GM18907 (cell line): Measurements from ENCODE around the gene SETD1B.
A peak's percentile ranks its signal among the peaks of the same experiment; 100 is the strongest.

Source experiments
- ATAC-seq: cut with Tn5 transposase; IDR thresholded peaks from one replicate; pipeline ENCODE4 v1.9.1; 2021; ENCODE audit warnings: mild to moderate bottlenecking, moderate library complexity; ENCODE audit not compliant: unreplicated experiment

The SETD1B gene

DNA sequence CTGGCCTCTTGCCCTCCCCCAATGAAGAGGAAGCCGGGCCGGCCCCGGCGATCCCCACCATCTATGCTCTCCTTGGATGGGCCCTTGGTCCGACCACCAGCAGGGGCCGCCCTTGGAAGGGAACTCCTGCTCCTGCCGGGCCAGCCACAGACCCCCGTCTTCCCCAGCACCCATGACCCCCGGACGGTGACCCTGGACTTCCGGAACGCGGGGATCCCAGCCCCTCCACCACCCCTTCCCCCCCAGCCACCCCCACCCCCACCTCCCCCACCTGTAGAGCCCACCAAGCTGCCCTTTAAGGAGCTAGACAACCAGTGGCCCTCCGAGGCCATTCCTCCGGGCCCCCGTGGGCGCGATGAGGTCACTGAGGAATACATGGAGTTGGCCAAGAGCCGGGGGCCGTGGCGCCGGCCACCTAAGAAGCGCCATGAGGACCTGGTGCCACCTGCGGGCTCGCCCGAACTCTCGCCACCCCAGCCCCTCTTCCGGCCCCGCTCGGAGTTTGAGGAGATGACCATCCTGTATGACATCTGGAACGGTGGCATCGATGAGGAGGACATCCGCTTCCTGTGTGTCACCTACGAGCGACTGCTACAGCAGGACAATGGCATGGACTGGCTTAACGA, 19.4 kb downstream of the SETD1B start:
- no peak for ATAC-seq

DNA sequence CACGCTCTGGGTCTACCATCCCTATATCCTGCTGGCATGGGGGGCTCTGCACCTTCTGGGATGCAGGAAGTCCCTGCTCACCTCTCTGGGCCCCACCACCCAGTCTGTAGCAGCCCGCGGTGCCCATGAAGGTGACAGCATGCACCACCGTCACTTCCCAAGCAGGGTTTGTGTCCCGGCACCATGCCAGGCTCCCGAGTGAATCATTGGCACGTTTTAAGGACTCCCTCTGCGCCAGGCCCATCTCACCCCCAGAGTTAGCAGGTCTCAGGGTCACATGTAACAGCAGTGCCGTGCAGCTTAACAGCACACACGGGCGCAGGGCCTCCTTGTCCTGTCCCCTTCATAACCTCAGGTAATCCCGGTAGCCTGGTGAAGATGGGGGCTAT, 19.9 kb downstream of the SETD1B start:
- no peak for ATAC-seq

DNA sequence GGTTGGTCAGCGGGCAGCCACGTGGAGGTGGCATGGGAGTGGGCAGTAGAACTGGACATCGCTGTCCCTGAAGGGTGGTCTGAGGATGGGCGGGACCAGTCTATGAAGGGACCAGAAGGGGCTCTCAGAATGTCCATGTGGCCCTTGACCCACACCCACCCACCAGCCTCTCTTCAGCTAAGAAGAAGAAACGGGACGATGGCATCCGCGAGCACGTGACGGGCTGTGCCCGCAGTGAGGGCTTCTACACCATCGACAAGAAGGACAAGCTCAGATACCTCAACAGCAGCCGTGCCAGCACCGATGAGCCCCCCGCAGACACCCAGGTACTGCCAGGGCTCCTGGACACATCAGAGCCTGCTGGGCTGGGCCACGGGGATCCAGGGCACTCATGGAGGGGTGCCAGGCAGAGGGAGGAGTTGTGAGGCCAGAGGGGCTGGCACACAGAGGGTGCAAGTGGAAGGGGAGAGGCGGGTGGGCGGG, 21.3 kb downstream of the SETD1B start:
- ATAC-seq: no peak

DNA sequence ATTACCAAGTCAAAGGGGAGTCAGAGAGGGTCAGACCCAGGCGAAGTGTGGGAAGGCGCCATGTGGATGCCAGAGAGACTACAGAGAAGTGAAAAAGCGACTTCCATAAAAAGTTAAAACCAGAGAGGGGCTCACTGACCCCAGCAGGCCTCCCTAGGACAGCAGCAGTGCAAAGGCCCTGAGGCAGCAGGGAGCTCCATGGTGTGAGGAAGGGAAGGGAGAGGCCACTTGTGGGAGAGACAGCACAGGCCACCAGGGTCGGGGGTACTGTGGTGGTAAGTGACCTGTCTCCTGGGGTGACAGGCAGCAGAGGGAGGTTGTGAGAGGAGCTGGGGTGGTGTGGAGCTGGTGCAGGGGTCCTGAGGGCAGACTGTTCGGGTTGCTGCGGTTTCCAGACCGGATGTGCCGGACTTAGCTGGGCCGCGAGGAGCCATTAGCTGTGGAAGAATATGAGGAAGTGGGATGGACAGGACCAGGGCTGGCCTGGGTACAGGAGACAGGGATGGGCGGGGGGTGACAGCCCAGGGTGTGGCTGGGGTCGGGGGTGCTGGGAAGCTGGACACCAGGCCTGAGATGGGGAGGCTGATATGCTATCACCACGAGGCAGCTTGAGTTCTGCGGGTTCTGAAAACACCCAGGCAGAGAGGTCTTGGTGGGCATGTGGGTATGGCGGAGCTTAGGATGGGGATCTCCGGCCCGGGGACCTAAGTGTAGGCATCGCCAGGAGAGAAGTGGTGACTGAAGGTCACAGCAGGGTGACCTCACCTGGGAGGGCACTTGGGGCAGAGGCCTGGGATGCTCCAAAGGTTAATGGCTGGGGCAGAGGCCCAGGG, 22.7 kb downstream of the SETD1B start:
- no peak for ATAC-seq

DNA sequence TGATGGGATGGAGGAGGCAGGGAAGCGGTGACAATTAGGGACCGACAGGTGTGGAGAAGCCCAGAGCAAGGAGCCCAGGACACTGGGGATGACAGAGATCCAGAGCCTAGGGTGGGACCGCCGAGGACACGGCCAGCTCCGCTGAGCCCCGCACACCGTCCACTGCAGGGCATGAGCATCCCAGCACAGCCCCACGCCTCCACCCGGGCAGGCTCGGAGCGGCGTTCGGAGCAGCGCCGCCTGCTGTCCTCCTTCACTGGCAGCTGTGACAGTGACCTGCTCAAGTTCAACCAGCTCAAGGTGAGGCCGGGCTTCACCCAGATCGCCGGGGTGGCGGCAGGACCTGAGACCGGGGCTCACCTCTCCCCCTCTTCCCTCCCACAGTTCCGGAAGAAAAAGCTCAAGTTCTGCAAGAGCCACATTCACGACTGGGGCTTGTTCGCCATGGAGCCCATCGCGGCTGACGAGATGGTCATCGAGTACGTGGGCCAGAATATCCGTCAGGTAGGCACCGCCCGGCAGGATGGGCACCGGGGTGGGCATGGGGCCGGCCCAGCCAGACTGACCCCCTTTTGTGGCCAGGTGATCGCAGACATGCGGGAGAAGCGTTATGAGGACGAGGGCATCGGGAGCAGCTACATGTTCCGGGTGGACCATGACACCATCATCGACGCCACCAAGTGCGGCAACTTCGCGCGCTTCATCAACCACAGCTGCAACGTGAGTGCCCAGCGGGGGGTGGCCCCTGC, 23.7 kb downstream of the SETD1B start:
- ATAC-seq: no peak

DNA sequence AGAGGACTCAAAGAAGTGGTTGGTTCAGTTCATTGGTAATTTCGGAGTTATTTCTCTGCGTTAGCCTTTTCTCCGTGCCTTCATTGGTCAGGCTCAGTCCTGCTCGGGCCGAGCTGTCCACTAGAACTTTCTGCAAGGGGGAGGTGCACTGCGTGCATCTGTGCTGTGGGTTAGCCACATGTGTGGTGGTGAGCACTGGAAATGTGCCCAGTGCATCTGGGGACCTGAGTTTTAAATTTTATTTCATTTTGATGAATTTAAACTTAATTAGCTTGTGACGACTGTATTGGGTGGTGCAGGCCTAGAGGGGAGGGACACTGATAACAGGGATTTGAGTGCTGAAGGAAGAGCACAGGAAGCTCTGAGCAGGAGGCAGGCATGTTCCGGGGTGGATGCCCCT, 24.5 kb downstream of the SETD1B start:
- no peak for ATAC-seq

DNA sequence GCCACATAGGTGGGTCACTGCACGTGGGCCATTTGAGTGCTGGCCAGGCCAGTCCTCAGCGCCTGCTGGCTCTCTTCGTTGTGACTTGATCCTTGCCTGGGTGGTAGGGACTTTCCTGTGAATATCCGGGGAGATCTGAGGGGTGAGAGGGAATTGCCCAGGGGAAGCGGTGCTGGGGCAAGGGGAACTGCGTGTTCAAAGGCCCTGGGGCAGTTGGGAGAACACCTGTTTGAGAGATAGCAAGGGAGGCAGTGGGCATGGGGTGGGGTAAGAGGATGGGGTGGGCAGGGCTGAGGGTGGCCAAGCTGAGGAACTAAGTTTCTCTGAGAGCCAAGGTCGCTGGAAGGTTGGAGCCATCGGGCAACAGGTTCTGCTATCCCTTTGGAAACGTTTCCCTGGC, 25.0 kb downstream of the SETD1B start:
- ATAC-seq: no peak

DNA sequence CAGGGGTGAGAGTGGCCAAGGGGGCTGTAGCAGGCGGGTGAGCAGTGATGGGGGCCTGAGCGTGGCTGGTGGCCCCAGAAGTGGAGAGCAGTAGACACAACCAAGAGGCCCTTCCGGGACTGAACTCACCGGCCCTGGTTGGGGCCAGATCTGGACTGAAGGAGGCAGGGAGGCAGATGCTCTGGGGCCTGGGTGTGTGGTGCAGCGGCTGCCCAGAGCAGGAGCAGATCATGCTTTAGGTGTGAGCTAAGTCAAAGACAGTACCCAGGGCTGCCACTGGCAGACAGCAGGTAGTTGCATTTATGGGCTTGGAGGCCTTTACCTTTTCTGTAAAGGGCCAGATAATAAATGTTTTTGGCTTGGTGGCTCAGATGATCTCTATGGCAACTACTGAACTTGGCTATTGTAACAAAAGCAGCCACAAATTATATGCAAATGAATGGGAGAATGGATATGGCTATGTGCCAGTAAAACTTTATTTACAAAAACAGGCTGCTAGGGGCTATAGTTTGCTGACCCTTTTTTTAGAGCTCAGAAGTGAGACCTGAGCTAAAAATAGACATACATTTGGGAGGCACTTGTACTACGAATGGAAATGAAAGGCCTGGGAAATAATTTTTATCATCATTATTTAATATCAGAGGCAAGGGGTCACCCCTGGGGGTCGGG, 25.6 kb downstream of the SETD1B start:
- ATAC-seq: no peak

DNA sequence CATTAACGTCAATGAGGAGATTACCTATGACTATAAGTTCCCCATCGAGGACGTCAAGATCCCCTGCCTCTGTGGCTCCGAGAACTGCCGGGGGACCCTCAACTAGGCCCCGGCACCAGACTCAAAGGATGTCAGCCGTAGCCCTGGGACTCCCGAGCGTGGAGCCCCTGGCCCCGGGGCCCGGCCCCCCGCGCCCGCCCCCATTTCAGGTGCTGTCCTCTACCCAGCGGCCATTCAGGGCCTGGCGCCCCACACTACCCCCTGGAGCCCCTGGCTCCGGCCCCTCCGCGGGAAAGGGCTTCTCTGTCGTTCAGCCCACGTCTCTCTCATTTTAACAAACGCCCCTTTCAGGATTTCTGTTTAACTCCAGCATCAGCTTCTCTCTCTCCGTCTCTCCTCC, 26.3 kb downstream of the SETD1B start:
- no peak for ATAC-seq

DNA sequence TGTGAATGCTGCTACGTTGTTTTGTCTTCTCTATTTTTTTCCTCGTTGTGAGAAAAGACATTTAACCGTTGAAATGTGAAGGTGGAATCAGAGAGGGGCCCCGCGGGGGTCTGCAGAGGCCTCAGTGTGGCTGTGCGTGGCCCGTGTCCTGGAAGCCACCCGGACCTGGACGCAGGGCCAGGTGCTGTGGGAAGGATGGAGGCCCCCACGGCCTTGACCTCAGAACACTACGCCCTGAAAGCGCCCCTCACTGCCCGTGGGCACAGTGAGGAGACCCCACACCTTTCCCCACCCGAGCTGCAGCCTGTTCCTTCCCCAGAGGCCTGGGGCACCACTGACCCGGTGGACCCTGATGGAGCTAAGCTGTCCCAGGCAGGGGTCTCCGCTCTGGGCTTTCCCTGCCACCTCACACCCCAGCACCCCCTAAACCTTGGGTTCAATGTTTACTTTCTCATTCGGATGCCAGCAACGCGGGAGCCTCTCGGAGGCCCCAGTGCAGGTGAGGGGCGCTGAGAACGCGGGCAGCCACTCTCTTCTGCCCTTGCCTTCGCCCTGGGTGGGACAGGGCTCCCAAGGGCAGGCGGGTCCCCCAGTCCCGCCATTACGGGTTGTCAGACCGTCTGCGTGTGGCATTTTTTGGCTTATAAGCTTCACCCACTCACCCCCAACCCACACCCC, 26.9 kb downstream of the SETD1B start:
- ATAC-seq: no peak

DNA sequence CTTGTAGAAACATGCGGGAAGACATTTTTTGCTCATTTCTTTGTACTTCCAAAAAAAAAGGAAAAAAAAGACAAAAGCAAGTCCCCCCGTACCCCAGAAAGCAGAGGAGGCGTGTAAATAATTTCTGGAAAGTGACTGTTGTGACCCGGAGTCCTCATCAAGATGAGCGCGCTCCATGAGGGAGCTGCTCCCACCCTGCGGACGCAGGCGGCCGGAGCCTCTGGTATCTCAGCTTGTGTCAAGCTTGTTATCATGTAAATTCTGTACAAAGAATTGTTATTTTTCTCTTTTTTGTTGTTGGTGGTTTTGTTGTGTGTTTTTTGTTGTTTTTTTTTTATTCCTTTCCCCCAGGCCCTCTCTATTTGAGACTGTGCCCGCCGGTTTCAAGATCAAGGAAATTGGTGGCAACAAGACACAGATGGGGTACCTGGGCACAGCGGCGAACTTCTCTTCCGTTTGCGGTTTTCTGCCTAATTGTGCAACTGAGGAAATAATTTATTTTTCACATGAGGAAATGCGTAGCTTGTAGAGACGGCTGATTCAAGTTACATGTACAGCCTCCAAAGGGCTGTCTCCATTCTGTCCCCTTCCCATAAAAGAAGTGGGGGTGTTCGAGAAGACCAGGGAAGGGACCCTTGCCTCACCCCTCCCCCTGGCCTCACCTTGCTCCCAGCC, 27.9 kb downstream of the SETD1B start:
- no peak for ATAC-seq

DNA sequence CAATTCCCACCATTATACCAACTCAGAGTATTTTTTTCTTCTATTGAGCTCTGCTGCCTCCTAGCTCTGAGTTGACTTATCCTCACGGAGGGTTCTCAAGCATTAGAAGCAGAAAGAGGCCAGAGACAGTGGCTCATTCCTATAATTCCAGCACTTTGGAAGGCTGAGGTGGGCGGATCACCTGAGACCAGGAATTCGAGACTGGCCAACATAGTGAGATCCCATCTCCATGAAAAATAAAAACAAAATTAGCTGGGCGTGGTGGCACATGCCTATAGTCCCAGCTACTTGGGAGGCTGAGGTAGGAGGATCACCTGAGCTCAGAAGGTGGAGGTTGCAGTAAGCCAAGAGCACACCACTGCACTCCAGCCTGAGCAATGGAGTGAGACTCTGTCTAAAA, 33.9 kb downstream of the SETD1B start:
- no peak for ATAC-seq

DNA sequence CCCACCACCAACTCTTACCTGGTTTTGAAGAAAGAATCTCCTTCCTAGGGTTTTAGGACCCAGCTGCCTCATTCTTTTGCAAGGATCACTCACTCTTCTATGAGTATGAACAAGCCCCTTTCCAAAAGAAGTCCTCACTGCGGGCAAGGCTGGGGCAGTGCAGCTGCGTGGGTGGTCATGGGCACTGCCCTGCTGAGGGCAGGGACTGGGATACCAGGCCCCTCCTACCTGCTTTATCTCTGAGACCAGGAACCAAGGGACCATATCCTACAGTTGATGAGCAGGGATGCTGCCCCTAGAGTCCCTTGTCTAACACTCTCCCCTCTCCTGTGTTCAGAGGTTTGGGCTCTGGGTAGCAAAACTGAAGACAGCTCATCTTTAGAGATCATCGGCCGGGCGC, 34.3 kb downstream of the SETD1B start:
- ATAC-seq: no peak

DNA sequence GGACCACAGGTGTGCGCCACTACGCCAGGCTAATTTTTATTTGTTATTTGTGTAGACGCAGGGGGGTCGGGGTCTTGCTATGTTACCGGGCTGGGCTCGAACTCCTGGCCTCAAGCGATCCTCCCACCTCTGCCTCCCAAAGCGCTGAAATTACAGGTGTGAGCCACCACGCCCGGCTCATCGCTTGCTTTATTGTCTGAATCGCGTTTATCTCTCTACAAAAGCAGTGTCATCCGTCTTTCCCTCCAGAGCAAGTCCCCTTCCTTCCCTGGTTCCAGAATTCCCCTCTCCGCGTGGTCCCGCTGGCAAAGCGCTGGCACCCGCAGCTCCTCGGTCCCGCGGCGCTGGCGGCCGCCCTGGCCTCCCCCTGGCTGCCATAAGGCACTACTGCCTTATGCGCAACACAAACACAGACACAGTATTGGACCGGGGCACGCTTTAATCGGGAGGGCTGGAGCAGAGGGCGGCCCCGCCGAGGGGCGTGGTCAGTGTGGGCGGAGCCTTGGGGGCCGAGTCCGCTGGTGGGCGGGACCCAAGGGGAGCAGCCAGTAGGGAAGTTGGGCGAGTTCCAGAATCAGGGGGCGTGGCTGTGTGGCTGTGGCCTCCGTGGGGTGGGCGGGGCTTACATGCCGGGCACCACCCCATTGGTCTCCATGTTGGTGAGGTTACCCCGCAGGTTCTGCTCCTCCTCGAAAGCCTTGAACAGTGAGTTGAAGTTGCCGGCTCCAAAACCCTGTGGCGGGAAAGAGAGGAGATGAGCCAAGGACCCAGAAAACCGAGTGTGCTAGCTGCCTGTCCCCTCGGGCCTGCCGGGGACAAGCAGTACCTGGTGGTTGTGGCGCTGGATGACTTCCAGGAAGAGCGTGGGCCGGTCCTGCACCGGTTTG, 35.5 kb downstream of the SETD1B start:
- peak; percentile 91 for ATAC-seq

DNA sequence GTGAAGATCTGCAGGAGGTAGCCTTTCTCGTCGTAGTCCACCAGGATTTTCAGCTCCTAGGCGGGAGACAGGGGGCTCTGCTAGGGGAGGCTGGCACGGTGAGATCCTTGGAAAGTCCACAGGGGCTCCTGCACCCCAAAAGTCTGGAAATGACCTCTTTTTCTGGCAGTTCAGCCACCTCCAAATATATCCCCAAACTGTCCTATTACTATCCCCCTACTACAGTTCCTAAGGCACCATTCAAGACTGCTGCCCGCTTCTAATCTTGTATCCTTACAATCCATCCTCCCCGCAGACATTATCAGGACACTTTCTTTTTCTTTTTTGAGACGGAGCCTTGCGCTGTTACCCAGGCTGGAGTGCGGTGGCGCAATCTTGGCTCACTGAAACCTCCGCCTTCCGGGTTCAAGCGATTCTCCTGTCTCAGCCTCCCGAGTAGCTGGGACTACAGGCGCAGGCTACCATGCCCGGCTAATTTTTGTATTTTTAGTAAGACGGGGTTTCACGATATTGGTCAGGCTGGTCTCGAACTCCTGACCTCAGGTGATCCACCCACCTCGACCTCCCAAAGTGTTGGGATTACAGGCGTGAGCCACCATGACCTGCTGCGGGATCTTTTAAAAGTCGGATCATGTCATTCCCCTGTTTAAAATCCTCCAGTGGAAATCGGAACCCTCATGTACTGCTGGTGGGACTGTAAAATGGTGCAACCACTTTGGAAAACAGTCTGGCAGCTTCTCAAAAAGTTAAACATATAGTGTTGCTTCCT, 36.4 kb downstream of the SETD1B start:
- ATAC-seq: no peak

DNA sequence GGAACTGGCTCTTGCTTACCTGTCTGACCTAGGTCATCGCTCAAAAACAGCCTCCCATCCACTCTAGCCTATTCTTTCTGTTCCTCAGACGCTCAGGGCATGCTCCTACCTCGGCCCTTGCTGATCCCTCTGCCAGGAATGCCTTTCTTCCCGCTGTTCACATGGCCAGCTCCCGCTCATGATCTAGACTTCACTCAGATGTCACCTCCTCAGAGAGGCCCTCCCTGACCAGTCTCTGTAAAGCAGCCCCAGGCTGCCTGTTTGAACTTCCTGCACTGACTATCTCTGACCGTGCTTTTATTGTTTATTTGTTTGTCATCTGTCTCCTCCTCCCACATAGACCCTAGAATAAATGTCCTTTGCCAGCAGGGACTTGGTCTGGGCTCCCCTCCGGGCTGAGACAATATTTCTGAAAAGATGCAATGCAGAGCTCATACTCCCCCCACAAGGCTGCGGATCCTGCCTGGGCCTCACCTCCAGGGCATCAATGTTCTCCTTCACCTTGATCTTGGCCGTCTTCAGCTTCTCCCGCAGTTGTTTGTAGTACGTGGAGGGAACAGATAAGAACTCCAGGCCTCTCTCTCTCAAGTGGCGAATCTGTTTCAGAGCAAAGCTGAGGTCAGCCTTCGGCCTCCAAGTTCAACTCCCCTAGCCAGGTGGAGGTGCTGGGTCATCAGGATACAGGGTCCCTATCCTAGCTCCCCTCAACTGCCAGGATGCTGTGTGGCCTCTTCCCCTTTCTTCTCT, 39.6 kb downstream of the SETD1B start:
- ATAC-seq: no peak

DNA sequence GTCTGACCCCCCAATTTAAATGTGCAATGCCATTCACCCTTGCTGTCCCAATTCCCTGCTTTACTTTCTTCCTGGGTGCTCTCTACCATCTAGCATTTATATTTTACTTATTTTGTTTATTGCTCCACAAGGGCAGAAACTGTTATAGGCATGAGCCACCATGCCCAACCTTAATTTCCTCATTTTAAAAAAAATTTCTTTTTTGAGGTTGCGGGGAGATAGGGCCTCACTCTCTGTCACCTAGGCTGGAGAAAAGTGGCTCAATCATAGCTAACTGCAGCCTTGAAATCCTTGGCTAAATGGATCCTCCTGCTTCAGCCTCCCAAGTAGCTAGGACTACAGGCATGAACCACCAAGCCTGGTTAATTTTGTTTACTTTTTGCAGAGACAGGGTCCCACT, 41.9 kb downstream of the SETD1B start:
- no peak for ATAC-seq

DNA sequence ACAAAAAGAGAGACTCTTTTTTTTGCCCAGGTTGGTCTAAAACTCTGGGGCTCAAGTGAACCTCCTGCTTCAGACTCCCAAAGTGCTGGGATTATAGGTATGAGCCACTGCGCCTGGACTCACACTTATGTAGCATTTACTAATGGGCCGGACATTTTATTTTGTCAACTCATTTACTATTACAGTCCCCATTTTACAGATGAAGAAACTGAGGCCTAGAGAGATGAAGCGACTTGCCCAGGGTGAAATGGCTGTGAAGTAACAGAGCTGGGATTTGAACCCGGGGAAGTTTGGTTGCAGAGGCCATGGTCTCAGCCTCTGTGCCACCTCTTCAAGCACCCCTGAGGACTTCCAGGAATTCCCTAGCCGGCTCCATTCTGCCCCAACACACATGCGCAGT, 45.4 kb downstream of the SETD1B start:
- ATAC-seq: no peak
